GM12878 (cell line): ENCODE results near the gene TARS3. TPM values are rescaled to one million over a fixed set of nuclear protein-coding genes. Genes with fewer than 3 reads are reported as not detected.

Experiments used
- ASH2L ChIP-seq: fragments of 300-600, 200-600 bp; sonication (generic); IDR thresholded peaks from 2 replicates; pipeline ENCODE4 v1.6.1; 2017; ENCODE audit warnings: low read depth, mild to moderate bottlenecking, borderline replicate concordance
- BCL11A ChIP-seq: IDR thresholded peaks from 2 replicates; pipeline ENCODE4 v1.6.1; 2011; ENCODE audit warnings: low read depth, low read length
- CEBPB ChIP-seq, 2 experiments: fragments of 150-350 bp in 1 of 2; IDR thresholded peaks; 2 replicates each; pipeline ENCODE4 v1.6.1; 2012 to 2014; ENCODE audit warnings: low read depth in 2 of 2, low read length in 2 of 2, borderline replicate concordance in 1 of 2, inconsistent platforms in 1 of 2
- E4F1 ChIP-seq: fragments of 450-650 bp; IDR thresholded peaks from 2 replicates; pipeline ENCODE4 v1.6.1; 2018; ENCODE audit warnings: borderline replicate concordance, mild to moderate bottlenecking; ENCODE audit not compliant: partially characterized antibody
- HDAC2 ChIP-seq: fragments of 200-600 bp; sonication (generic); IDR thresholded peaks from 2 replicates; pipeline ENCODE4 v1.6.1; 2017
- JUND ChIP-seq: IDR thresholded peaks from 2 replicates; pipeline ENCODE4 v1.6.1; 2012; ENCODE audit warnings: low read depth, mild to moderate bottlenecking, low read length, improper control_type of control experiment, moderate library complexity
- MEF2A ChIP-seq: IDR thresholded peaks from 2 replicates; pipeline ENCODE4 v1.6.1; 2011; ENCODE audit warnings: low read depth, mild to moderate bottlenecking, low read length, moderate library complexity; ENCODE audit not compliant: insufficient read depth
- RELB ChIP-seq: fragments of 450-650 bp; IDR thresholded peaks from 2 replicates; pipeline ENCODE4 v1.6.1; 2017; ENCODE audit warnings: low read depth, mild to moderate bottlenecking, moderate library complexity
- SREBF2 ChIP-seq: IDR thresholded peaks from 2 replicates; pipeline ENCODE4 v1.6.1; 2012; ENCODE audit warnings: mild to moderate bottlenecking, low read length
- polyA plus RNA-seq, 11 experiments: library from polyadenylated mRNA; depleted of rRNA in 4 of 11; unstranded in 6 of 11; stranded (reverse) in 5 of 11; fragments of >200 nt; fragmentation: Nextera tagmentation in 4 of 11; fragmentation: Illumina TruSeq in 1 of 11; extraction: Ambion mirVana in 4 of 11; extraction: Trizol in 1 of 11; gene quantifications; 1 replicate in 1 of 11; 2 replicates in 10 of 11; pipeline versions ENCODE4 v1.2.1 to v1.2.3, GENCODE V29; 2011 to 2016; ENCODE audit warnings: inconsistent platforms in 2 of 11, missing spikeins in 2 of 11, low read depth in 1 of 11
- total RNA-seq, 4 experiments: library from RNA; depleted of rRNA in 3 of 4; stranded (reverse); fragments of >200 nt in 3 of 4; fragmentation: Illumina TruSeq in 1 of 4; extraction: Trizol in 1 of 4; gene quantifications; 2 replicates each; pipeline versions ENCODE4 v1.2.1 to v1.2.3, GENCODE V29; 2013 to 2021
- TF ChIP-seq, protein P1 (sequence below), 3 experiments: IDR thresholded peaks in 2 of 3; conservative IDR thresholded peaks in 1 of 3; 2 replicates each; pipeline ENCODE4 v1.5.1; 2011; ENCODE audit warnings: low read depth in 3 of 3, low read length in 3 of 3, mild to moderate bottlenecking in 3 of 3, control low read depth in 2 of 3, moderate library complexity in 2 of 3, inconsistent platforms in 1 of 3, mixed read lengths in 1 of 3; ENCODE audit not compliant: control insufficient read depth in 2 of 3, insufficient read depth in 1 of 3; ENCODE audit errors: extremely low read depth in 1 of 3

The TARS3 gene
- total and polyA plus RNA-seq, 10 of the 15 experiments (the other 5 are each of a cell fraction or from before 2014, with no cell fraction given) = 1.4 to 7.8 (median 5.3) TPM

DNA sequence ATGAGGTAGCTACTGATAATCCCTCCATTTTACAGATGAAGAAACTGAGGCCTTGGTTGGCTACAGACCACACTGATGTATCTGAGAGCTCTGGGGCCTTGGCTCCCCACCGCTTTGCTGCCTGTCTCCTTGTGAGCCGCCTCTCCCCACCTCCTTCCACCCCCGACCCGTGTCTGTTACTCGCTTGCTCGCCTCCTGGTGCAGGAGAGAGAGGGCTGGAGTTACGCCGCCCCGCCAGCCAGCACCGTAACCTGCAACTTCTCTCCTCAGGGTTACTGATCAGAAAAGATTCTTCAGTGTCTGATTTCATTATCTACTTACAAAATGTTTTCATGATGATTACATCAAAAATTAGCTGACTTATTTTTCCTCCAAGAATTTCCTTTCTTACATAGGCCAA, 106.2 kb downstream of the TARS3 start (continued):
- TF ChIP-seq, protein P1, sequence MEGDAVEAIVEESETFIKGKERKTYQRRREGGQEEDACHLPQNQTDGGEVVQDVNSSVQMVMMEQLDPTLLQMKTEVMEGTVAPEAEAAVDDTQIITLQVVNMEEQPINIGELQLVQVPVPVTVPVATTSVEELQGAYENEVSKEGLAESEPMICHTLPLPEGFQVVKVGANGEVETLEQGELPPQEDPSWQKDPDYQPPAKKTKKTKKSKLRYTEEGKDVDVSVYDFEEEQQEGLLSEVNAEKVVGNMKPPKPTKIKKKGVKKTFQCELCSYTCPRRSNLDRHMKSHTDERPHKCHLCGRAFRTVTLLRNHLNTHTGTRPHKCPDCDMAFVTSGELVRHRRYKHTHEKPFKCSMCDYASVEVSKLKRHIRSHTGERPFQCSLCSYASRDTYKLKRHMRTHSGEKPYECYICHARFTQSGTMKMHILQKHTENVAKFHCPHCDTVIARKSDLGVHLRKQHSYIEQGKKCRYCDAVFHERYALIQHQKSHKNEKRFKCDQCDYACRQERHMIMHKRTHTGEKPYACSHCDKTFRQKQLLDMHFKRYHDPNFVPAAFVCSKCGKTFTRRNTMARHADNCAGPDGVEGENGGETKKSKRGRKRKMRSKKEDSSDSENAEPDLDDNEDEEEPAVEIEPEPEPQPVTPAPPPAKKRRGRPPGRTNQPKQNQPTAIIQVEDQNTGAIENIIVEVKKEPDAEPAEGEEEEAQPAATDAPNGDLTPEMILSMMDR (IDR thresholded peaks at IDR 0.05 in 2 of 3, conservative IDR thresholded peaks at IDR 0.05 in 1 of 3; ENCODE audit: control insufficient read depth in 2 of 3, extremely low read depth in 1 of 3, insufficient read depth in 1 of 3, low read depth in 3 of 3, low read length in 3 of 3) = no peak
- TF ChIP-seq ASH2L (no peak), MEF2A (no peak), E4F1 (no peak), CEBPB (IDR thresholded peaks at IDR 0.05; ENCODE audit: borderline replicate concordance in 1 of 2, low read depth in 2 of 2, low read length in 2 of 2) (no peak), HDAC2 (no peak), BCL11A (no peak), RELB (no peak), SREBF2 (no peak), JUND (no peak)
